Vagina (tissue), 2 donors: ENCODE measurements around the gene ZGPAT. TPM values are rescaled to one million over a fixed set of nuclear protein-coding genes. Genes with fewer than 3 reads are reported as not detected.

ENCODE experiments used
- DNase-seq, 2 donors: peaks; one replicate each; pipeline ENCODE4 v3.0.0-alpha.2; 2017; ENCODE audit errors: extremely low spot score in 2 of 2
- H3K27ac ChIP-seq: fragments of 200-600 bp; sonication (generic); one replicate; pipeline ENCODE4 v1.5.1; 2019
- H3K27me3 ChIP-seq: fragments of 200-600 bp; sonication (generic); one replicate; pipeline ENCODE4 v1.5.1; 2019
- H3K36me3 ChIP-seq, 2 donors: fragments of 200-600 bp; sonication (generic); one replicate each; pipeline ENCODE4 v1.5.1; 2017 to 2019
- H3K4me1 ChIP-seq: fragments of 200-600 bp; sonication (generic); one replicate; pipeline ENCODE4 v1.5.1; 2019
- H3K4me3 ChIP-seq, 2 donors: fragments of 200-600 bp; sonication (generic); 1 replicate in 1 of 2; 2 replicates in 1 of 2; pipeline ENCODE4 v1.5.1; 2016 to 2019
- H3K9me3 ChIP-seq: fragments of 200-600 bp; sonication (generic); one replicate; pipeline ENCODE4 v1.5.1; 2019
- POLR2A ChIP-seq, 2 donors: fragments of 450-650 bp; IDR thresholded peaks; one replicate each; pipeline ENCODE4 v1.6.1; 2017; ENCODE audit warnings: antibody characterized with exemption in 2 of 2, mild to moderate bottlenecking in 2 of 2, moderate library complexity in 2 of 2
- POLR2AphosphoS5 ChIP-seq, 2 donors: sonication (generic); formaldehyde crosslinking; IDR thresholded peaks; one replicate each; pipeline ENCODE4 v1.9.0; 2017; ENCODE audit warnings: antibody characterized with exemption in 2 of 2, mild to moderate bottlenecking in 2 of 2, low read depth in 1 of 2; ENCODE audit not compliant: insufficient read depth in 1 of 2
- intact Hi-C: fragments of 100-400 bp; cut with DNase I; formaldehyde crosslinking; loops from one replicate; pipeline ENCODE4 v1.15.1; 2023
- total RNA-seq: library from RNA; depleted of rRNA; stranded (reverse); fragments of >200 nt; gene quantifications from one replicate; pipeline ENCODE4 v1.2.3, GENCODE V29; 2016
- TF ChIP-seq, protein P1 (sequence below), 3 experiments: fragments of 450-650 bp in 2 of 3; fragments of 200-600 bp in 1 of 3; sonication (generic) in 1 of 3; IDR thresholded peaks; one replicate each; pipeline ENCODE4 v1.5.1; 2017 to 2019; ENCODE audit warnings: antibody characterized with exemption in 3 of 3, mild to moderate bottlenecking in 2 of 3, moderate library complexity in 2 of 3

Gene ZGPAT
- total RNA-seq, 1 donor from 2014 or later: 30.4 TPM

DNA sequence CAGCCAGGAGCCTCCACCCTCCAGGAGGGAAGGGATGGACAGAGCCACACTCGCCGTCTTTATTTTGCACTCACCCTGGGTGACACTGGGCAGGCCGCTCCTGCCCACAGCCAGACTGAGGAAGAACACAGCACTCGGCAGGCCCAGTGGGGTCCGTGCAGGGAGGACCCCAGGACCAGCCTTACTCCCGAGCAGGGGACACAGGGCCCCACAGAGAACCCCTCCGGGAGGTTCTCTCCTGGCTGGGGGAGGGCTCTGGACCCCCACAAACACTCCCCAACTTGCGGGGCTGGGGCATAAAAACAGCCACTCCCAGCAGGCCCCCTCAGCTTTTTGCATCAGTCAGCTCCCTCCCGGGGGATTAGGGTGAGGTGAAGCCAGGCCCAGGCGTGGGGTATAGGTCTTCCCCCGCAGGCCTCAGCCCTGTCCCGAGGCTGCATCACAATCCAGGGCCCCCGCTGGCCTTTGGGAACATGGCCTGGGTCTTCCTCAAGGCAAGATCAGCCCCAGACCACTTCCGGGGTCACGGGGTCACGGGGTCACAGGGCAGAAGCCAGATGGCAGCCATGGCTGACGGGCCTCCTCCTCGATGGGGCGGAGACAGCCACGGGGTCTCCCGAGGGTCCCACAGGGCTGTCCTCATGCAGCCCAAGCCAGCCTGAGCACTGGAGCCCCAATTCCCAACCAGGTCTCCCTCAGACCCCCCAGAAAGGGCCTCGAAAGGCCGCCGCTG is 8.2 kb upstream of the ZGPAT start:
- Histone ChIP-seq H3K27me3 (no peaks in the 10 kb centered on the region), H3K27ac (no peak overlapping the region), H3K4me3 (no peak overlapping the region), H3K9me3 (no peaks in the 10 kb centered on the region), H3K4me1 (peaks cover 40% of the 10 kb centered on the region), H3K36me3 (peaks cover 0 to 3% of the 10 kb centered on the region in 2 donors)
- TF ChIP-seq POLR2A (IDR thresholded peaks at IDR 0.05) (no peak), POLR2AphosphoS5 (IDR thresholded peaks at IDR 0.05; ENCODE audit: insufficient read depth in 1 of 2, low read depth in 1 of 2) (peak in 1 of 2 donors; percentile 3)
- DNase-seq: no peak
- intact Hi-C loops: no loop called here

DNA sequence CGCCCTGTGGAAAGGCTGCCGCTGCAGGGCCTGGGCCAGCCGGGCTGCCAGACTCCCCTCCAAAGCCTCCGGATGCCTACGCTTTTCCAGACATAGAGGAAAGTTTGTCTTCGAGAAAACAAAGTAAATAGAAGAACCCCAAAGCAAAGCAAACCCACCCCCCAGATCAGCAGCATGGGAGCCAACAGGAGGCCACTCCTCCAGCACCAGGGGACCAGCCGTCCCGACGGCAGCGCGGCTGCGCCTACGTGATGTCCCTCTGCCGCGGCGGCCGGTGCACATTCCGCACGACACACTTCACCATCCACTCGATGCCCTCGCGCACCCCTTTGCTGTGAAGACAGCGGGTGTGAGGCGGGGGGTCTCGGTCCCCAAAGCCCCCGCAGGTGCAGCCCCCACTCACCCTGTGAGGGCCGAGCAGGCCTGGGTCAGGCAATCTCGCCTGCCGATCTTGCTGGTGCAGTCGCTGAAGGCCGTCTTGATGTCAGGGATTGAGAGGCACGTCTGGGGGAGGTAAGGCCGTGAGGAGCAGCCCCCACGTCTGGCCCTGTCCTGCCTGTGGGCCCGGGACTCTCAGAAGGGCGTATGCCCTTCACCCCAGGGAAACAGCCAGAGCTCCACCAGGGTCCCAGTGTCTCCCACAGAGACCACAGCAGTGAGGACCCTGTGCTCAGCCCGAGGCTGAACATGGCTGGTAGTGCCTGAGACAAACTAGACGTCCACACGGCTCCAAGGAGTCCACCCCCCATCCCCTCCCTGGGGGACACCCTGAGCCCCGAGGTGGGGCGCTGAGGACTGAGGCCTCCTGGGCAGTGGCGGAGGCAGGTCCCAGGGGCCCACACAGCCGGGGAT is 7.4 kb upstream of the ZGPAT start:
- H3K4me3 ChIP-seq: no peak overlapping the region
- no peaks in the 10 kb centered on the region for H3K9me3 ChIP-seq
- no peak for TF ChIP-seq POLR2A (IDR thresholded peaks at IDR 0.05)
- TF ChIP-seq, protein P1, sequence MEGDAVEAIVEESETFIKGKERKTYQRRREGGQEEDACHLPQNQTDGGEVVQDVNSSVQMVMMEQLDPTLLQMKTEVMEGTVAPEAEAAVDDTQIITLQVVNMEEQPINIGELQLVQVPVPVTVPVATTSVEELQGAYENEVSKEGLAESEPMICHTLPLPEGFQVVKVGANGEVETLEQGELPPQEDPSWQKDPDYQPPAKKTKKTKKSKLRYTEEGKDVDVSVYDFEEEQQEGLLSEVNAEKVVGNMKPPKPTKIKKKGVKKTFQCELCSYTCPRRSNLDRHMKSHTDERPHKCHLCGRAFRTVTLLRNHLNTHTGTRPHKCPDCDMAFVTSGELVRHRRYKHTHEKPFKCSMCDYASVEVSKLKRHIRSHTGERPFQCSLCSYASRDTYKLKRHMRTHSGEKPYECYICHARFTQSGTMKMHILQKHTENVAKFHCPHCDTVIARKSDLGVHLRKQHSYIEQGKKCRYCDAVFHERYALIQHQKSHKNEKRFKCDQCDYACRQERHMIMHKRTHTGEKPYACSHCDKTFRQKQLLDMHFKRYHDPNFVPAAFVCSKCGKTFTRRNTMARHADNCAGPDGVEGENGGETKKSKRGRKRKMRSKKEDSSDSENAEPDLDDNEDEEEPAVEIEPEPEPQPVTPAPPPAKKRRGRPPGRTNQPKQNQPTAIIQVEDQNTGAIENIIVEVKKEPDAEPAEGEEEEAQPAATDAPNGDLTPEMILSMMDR (IDR thresholded peaks at IDR 0.05): no peak
- no peak for TF ChIP-seq POLR2AphosphoS5 (IDR thresholded peaks at IDR 0.05; ENCODE audit: insufficient read depth in 1 of 2, low read depth in 1 of 2)
- no peak overlapping the region for H3K27ac ChIP-seq
- DNase-seq: no peak
- no peaks in the 10 kb centered on the region for H3K27me3 ChIP-seq
- H3K4me1 ChIP-seq: peaks cover 37% of the 10 kb centered on the region
- peaks cover 0 to 11% of the 10 kb centered on the region in 2 donors for H3K36me3 ChIP-seq
- intact Hi-C loops: no loop called here

DNA sequence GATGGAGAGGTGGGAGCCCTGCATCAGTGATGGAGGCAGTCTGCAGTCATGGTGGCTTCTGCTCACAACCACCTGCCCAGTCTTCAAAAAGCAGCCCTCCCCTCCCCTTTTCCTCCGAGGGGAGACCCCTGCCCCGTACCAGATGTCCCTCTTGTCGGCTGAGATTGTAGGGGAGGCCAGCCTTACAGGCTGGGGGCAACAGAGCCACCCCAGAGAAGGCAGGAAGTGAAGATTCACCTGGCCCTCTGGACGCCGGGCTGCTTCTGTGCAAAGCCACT is 6.8 kb upstream of the ZGPAT start:
- Histone ChIP-seq H3K4me1 (peaks cover 37% of the 10 kb centered on the region), H3K9me3 (no peaks in the 10 kb centered on the region), H3K27me3 (no peaks in the 10 kb centered on the region), H3K36me3 (peaks cover 0 to 16% of the 10 kb centered on the region in 2 donors), H3K4me3 (no peak overlapping the region), H3K27ac (no peak overlapping the region)
- TF ChIP-seq POLR2A (IDR thresholded peaks at IDR 0.05) (no peak), POLR2AphosphoS5 (IDR thresholded peaks at IDR 0.05; ENCODE audit: insufficient read depth in 1 of 2, low read depth in 1 of 2) (no peak)
- TF ChIP-seq, protein P1 (IDR thresholded peaks at IDR 0.05): no peak
- intact Hi-C loops: no loop called here
- DNase-seq: no peak

DNA sequence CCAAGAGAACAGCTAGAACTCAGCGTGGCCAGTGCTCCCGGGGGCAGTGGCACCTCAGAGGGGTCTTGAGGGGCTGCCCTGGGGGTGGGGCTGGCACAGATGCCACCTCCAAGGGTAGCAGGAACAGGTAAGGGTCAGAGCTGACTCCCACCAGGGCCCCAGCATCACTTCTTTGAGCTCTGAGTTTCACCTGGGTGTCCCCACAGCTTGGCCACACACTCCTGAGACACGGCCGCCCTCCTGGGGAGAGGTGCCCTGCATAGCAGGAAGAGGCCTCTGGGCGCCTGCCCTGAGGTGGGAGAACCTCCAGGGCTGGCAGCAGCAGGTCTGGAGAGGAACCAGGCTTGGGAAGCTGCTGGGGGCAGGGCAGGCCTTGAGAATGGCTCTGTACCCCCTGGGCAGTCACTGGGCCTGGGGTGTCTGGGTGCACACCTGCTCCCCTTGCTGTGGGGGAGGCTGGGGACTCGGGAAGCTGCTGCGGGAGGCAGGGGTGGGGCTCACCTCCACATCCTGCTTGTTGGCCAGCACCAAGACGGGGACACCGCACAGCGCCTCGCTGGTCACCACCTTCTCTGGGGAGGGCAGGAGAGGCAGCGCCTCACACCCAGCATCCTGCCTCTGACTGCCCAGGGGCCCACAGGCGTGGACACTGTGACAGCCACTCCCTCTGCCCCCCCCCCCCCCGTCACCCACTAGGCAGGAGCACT is 6.4 kb upstream of the ZGPAT start:
- TF ChIP-seq, protein P1 (IDR thresholded peaks at IDR 0.05): no peak
- TF ChIP-seq POLR2AphosphoS5 (IDR thresholded peaks at IDR 0.05; ENCODE audit: insufficient read depth in 1 of 2, low read depth in 1 of 2) (no peak), POLR2A (IDR thresholded peaks at IDR 0.05) (no peak)
- no peaks in the 10 kb centered on the region for H3K27me3 ChIP-seq
- H3K4me1 ChIP-seq: peaks cover 37% of the 10 kb centered on the region
- H3K9me3 ChIP-seq: no peaks in the 10 kb centered on the region
- no peak overlapping the region for H3K27ac ChIP-seq
- peaks cover 0 to 21% of the 10 kb centered on the region in 2 donors for H3K36me3 ChIP-seq
- intact Hi-C loops: no loop called here
- DNase-seq: no peak
- H3K4me3 ChIP-seq: no peak overlapping the region

DNA sequence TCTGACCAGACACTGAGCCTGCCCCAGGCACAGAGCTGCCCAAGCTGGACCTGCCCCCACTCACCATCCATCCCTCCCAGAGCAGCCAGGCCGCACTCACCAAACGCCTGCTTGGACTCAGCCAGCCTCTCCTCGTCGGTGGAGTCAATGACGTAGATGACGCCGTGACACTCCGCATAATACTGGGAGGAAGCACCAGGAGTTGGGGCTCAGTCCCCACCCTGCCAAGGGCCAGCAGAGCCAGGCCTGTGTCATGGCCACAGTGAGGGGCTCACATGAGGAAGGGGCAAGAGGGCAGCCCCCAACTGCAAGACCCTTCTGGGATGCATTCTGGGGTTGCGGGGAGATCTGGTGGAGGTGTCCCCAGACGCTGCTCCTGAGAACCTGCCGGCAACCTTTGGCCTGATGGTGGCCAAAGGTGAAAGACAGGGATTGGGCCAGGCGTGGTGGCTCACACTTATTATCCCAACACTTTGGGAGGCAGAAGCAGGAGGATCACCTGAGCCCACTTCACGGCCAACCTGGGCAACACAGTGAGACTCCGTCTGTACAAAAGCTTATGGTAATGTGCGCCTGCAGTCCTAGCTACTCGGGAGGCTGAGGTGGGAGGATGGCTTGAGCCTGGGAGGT is 5.7 kb upstream of the ZGPAT start:
- DNase-seq: no peak
- peaks cover 37% of the 10 kb centered on the region for H3K4me1 ChIP-seq
- H3K27ac ChIP-seq: no peak overlapping the region
- H3K4me3 ChIP-seq: no peak overlapping the region
- H3K9me3 ChIP-seq: no peaks in the 10 kb centered on the region
- H3K27me3 ChIP-seq: no peaks in the 10 kb centered on the region
- intact Hi-C loops: no loop called here
- TF ChIP-seq, protein P1 (IDR thresholded peaks at IDR 0.05): no peak
- TF ChIP-seq POLR2AphosphoS5 (IDR thresholded peaks at IDR 0.05; ENCODE audit: insufficient read depth in 1 of 2, low read depth in 1 of 2) (no peak), POLR2A (IDR thresholded peaks at IDR 0.05) (no peak)
- peaks cover 0 to 21% of the 10 kb centered on the region in 2 donors for H3K36me3 ChIP-seq
